A549 (cell line): ENCODE measurements around the gene POGK.

Experiments used
- JUN ChIP-seq, 2 experiments: fragments of >200 bp; sonication (Bioruptor Twin); formaldehyde crosslinking; IDR thresholded peaks; 2 replicates in 1 of 2; 3 replicates in 1 of 2; pipeline ENCODE4 v1.6.1; 2016 to 2017
- MAFK ChIP-seq: fragments of 450-650 bp; IDR thresholded peaks from 2 replicates; pipeline ENCODE4 v1.6.1; 2014; ENCODE audit not compliant: partially characterized antibody
- NR3C1 ChIP-seq: fragments of >200 bp; sonication (Bioruptor Twin); formaldehyde crosslinking; IDR thresholded peaks from 3 replicates; pipeline ENCODE4 v1.6.1; 2017
- POLR2A ChIP-seq: IDR thresholded peaks from 2 replicates; pipeline ENCODE4 v1.6.1; 2012; ENCODE audit warnings: mild to moderate bottlenecking, low read length
- SMC3 ChIP-seq: fragments of >200 bp; sonication (Bioruptor Twin); formaldehyde crosslinking; IDR thresholded peaks from 3 replicates; pipeline ENCODE4 v1.6.1; 2018; ENCODE audit warnings: inconsistent platforms

GRCh38 chr1:166895766-166896165 is 56.5 kb downstream of the POGK start:
- TF ChIP-seq MAFK (no peak), SMC3 (no peak), POLR2A (no peak), NR3C1 (no peak), JUN (IDR thresholded peaks at IDR 0.05) (no peak)
